ENCODE measurements around the gene BRSK1.

BRSK1 gene

DNA sequence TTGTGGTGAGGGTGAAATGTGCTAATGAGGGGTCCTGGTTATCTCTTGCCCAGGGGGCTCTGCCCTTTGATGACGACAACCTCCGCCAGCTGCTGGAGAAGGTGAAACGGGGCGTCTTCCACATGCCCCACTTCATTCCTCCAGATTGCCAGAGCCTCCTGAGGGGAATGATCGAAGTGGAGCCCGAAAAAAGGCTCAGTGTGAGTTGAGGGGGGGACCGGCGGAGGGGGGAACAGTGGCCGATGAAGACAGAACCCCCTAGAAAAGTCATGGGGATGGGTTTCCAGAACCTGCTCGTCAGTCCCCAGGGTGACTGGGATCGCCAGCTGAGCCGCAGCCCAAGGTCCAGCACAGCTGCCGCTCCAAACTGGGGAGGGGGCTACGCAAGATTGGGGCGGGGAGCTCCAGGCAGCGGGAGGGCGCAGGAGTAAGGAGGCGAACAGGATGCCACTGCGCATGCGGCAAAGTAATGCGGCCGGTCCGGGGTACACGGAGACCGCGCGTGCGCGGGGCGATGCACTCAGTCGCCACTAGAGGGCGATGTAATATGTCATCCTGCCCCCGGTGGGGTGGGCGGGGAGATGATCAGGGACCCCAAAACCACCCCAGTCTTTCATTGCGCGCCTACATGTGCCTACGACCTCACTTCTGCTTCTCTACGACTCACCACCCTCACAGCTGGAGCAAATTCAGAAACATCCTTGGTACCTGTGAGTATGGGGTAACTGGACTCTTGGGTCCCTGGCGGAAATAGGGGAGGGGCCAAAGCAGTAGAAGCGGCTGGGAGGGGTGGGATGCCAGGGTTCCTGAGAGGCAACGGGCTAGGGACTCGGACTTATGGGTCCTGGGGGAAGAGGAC, 17.9 kb downstream of the BRSK1 start:
- peak overlapping the region; percentile 42 for H3K4me3 ChIP-seq (ENCODE audit: low read length)
- no peak for DNase-seq (ENCODE audit: low read depth)
- peak; percentile 84 for TF ChIP-seq CTCF (conservative IDR thresholded peaks at IDR 0.05; ENCODE audit: low read depth, low read length)

GRCh38 chr19:55302318-55302703, 18.5 kb downstream of the BRSK1 start:
- no peak overlapping the region for H3K4me3 ChIP-seq (ENCODE audit: low read length)
- TF ChIP-seq CTCF (conservative IDR thresholded peaks at IDR 0.05; ENCODE audit: low read depth, low read length): no peak
- no peak for DNase-seq (ENCODE audit: low read depth)

DNA sequence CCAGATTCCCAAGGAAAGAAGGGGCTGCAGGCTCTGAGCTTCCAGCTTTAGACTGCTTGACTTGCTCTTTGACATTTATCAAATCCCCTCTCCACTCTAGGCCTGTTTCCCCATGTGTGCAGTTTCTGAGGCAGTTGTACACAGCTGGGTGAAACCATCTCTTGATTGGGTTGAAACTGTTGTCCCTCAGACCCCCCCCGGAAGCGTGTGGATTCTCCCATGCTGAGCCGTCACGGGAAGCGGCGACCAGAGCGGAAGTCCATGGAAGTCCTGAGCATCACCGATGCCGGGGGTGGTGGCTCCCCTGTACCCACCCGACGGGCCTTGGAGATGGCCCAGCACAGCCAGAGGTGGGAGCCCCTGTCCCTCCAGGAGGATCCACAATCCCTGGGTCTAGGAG, 19.7 kb downstream of the BRSK1 start:
- DNase-seq (ENCODE audit: low read depth): no peak
- no peak overlapping the region for H3K4me3 ChIP-seq (ENCODE audit: low read length)
- no peak for TF ChIP-seq CTCF (conservative IDR thresholded peaks at IDR 0.05; ENCODE audit: low read depth, low read length)

DNA sequence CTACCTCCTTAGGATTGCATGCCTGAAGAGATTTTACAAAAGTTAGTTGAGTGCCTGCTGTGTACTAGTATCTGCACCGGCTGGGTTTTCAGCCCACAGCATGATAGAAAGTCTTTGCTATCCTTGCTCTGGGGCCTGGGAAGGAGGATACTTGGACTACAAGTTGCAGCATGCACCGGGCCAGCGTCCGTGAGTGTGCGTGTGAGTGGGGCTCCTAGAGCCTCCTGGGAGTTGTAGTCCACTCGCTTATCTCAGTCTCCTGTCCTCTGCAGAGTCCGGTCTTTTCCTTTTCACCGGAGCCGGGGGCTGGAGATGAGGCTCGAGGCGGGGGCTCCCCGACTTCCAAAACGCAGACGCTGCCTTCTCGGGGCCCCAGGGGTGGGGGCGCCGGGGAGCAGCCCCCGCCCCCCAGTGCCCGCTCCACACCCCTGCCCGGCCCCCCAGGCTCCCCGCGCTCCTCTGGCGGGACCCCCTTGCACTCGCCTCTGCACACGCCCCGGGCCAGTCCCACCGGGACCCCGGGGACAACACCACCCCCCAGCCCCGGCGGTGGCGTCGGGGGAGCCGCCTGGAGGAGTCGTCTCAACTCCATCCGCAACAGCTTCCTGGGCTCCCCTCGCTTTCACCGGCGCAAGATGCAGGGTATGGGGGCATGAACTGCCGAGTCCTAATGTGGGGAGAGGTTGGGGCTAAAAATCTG, 20.6 kb downstream of the BRSK1 start:
- no peak for DNase-seq (ENCODE audit: low read depth)
- no peak overlapping the region for H3K4me3 ChIP-seq (ENCODE audit: low read length)
- TF ChIP-seq CTCF (conservative IDR thresholded peaks at IDR 0.05; ENCODE audit: low read depth, low read length): no peak

GRCh38 chr19:55304980-55305379, 21.2 kb downstream of the BRSK1 start:
- H3K4me3 ChIP-seq (ENCODE audit: low read length): no peak overlapping the region
- no peak for TF ChIP-seq CTCF (conservative IDR thresholded peaks at IDR 0.05; ENCODE audit: low read depth, low read length)
- no peak for DNase-seq (ENCODE audit: low read depth)

DNA sequence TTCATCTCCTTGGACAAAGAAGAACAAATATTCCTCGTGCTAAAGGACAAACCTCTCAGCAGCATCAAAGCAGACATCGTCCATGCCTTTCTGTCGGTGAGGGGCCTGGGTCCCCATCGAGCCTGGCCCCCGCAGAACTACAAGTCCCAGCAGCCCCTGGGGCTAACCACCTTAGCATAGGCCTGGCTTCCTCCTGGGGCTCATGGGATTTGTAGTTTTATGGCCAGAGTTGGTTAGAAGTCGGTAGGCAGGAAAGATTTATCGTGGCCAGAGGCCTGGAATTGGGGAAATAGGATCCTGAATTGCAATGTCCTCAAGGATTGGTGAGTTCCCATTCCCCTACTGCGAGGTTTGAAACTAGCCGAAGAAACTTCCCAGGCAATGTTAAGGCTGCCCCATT, 21.7 kb downstream of the BRSK1 start:
- H3K4me3 ChIP-seq (ENCODE audit: low read length): no peak overlapping the region
- DNase-seq (ENCODE audit: low read depth): no peak
- TF ChIP-seq CTCF (conservative IDR thresholded peaks at IDR 0.05; ENCODE audit: low read depth, low read length): no peak
